Endothelial cell of hepatic sinusoid (primary cell): ENCODE data around the gene FLYWCH1.
"Not testable (repeated sequence)": the region's sequence is repeated elsewhere in the genome, so short reads cannot be mapped to it uniquely, and the experiment has no call there.

ENCODE experiments used
- in situ Hi-C: cut with HindIII; loops from 2 replicates; pipeline ENCODE4 v1.10.0; 2017; ENCODE audit warnings: low sequenced_read_pairs

FLYWCH1 gene

GRCh38 chr16:2924901-2925755, 13.4 kb downstream of the FLYWCH1 start:
- in situ Hi-C loops, result loop anchor here (5.0 kb wide), 1 partner anchor 153 kb away; no protein-coding TSS in a partner anchor

GRCh38 chr16:2925951-2926649, 14.4 kb downstream of the FLYWCH1 start:
- in situ Hi-C loops, result no loop called here

GRCh38 chr16:2926650-2926999, 14.9 kb downstream of the FLYWCH1 start:
- in situ Hi-C loops, result no loop called here

- in situ Hi-C loops, result no loop called here
Observed at GRCh38 chr16:2927010-2927646, 15.4 kb downstream of the FLYWCH1 start.

GRCh38 chr16:2928151-2928550, 16.4 kb downstream of the FLYWCH1 start:
- in situ Hi-C loops, result not testable (repeated sequence)

- in situ Hi-C loops, result no loop called here
Observed at GRCh38 chr16:2928796-2929195, 17.1 kb downstream of the FLYWCH1 start.

GRCh38 chr16:2929693-2930092, 18.0 kb downstream of the FLYWCH1 start:
- in situ Hi-C loops, result no loop called here

GRCh38 chr16:2930236-2930635, 18.5 kb downstream of the FLYWCH1 start:
- in situ Hi-C loops, result no loop called here

- in situ Hi-C loops, result not testable (repeated sequence)
Observed at GRCh38 chr16:2931231-2931914, 19.6 kb downstream of the FLYWCH1 start.

GRCh38 chr16:2933136-2933535, 21.4 kb downstream of the FLYWCH1 start:
- in situ Hi-C loops, result no loop called here

GRCh38 chr16:2933701-2934100, 22.0 kb downstream of the FLYWCH1 start:
- in situ Hi-C loops, result no loop called here

- in situ Hi-C loops, result no loop called here
Observed at GRCh38 chr16:2934450-2934849, 22.7 kb downstream of the FLYWCH1 start.

- in situ Hi-C loops, result no loop called here
Observed at GRCh38 chr16:2936436-2937011, 24.8 kb downstream of the FLYWCH1 start.

- in situ Hi-C loops, result no loop called here
Observed at GRCh38 chr16:2937170-2937569, 25.4 kb downstream of the FLYWCH1 start.

- in situ Hi-C loops, result no loop called here
Observed at GRCh38 chr16:2938206-2938605, 26.5 kb downstream of the FLYWCH1 start.

- in situ Hi-C loops, result no loop called here
Observed at GRCh38 chr16:2939968-2940367, 28.2 kb downstream of the FLYWCH1 start.

GRCh38 chr16:2942045-2942444, 30.3 kb downstream of the FLYWCH1 start:
- in situ Hi-C loops, result no loop called here

GRCh38 chr16:2943716-2944115, 32.0 kb downstream of the FLYWCH1 start:
- in situ Hi-C loops, result not testable (repeated sequence)

GRCh38 chr16:2946649-2947048, 34.9 kb downstream of the FLYWCH1 start:
- in situ Hi-C loops, result no loop called here

- in situ Hi-C loops, result no loop called here
Observed at GRCh38 chr16:2948807-2949704, 37.3 kb downstream of the FLYWCH1 start.
